ENCODE data around the gene NDUFC2.

DNA sequence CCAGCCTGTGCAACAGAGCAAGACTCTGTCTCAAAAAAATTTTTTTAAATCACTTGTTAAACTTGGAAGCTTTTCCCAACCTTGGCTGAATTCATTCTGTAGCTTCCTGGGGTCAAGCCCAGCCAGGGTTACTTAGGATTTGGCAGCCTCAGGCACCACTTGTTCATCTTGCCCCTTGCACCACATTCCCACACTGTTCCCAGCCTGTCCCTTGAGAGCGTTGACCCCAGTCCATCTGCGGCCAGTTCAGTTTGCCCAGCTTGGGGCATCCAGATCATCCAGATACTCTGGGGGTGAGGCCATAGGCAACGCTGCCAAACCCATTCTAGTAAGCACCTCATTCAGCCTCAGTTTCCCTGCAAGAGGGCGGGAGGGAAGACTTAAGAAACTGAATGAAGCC, 24.7 kb downstream of the NDUFC2 start:
- TF ChIP-seq, protein P1, sequence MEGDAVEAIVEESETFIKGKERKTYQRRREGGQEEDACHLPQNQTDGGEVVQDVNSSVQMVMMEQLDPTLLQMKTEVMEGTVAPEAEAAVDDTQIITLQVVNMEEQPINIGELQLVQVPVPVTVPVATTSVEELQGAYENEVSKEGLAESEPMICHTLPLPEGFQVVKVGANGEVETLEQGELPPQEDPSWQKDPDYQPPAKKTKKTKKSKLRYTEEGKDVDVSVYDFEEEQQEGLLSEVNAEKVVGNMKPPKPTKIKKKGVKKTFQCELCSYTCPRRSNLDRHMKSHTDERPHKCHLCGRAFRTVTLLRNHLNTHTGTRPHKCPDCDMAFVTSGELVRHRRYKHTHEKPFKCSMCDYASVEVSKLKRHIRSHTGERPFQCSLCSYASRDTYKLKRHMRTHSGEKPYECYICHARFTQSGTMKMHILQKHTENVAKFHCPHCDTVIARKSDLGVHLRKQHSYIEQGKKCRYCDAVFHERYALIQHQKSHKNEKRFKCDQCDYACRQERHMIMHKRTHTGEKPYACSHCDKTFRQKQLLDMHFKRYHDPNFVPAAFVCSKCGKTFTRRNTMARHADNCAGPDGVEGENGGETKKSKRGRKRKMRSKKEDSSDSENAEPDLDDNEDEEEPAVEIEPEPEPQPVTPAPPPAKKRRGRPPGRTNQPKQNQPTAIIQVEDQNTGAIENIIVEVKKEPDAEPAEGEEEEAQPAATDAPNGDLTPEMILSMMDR (conservative IDR thresholded peaks at IDR 0.05), result no peak
- TF ChIP-seq ZFX (IDR thresholded peaks at IDR 0.05), result no peak
